HG02759 (cell line): ENCODE data around the gene NBPF6.
"Not testable (repeated sequence)": the region's sequence is repeated elsewhere in the genome, so short reads cannot be mapped to it uniquely, and the experiment has no call there.

Experiments
- ATAC-seq: cut with Tn5 transposase; IDR thresholded peaks from one replicate; pipeline ENCODE4 v1.9.1; 2021; ENCODE audit warnings: mild to moderate bottlenecking, moderate library complexity; ENCODE audit not compliant: unreplicated experiment

Gene NBPF6, protein sequence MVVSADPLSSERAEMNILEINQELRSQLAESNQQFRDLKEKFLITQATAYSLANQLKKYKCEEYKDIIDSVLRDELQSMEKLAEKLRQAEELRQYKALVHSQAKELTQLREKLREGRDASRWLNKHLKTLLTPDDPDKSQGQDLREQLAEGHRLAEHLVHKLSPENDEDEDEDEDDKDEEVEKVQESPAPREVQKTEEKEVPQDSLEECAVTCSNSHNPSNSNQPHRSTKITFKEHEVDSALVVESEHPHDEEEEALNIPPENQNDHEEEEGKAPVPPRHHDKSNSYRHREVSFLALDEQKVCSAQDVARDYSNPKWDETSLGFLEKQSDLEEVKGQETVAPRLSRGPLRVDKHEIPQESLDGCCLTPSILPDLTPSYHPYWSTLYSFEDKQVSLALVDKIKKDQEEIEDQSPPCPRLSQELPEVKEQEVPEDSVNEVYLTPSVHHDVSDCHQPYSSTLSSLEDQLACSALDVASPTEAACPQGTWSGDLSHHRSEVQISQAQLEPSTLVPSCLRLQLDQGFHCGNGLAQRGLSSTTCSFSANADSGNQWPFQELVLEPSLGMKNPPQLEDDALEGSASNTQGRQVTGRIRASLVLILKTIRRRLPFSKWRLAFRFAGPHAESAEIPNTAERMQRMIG

DNA sequence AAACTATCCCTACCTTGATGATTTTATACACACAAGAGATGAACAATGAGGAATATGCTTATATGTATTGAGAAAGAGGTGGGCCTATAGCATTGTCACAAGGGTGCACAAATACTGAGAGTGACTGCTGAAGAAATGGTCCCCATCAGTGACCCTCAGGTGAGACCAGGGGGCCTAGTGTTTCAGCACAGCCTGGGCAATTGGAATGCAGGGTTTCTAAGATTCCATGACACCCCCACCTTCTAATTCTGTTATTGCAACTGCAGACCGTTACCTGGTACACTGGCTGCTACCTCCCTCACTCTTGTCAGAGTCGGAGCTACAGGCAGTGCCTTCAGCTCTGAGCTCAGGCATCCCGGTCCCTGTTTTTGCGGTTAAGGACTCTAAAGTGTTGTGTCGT is at the start of gene NBPF6:
TSS of gene NBPF6 (plus strand) at position 301 of the 400 bp plus-strand sequence. CDS start 259 bp downstream, outside the sequence.
- ATAC-seq = not testable (repeated sequence)

DNA sequence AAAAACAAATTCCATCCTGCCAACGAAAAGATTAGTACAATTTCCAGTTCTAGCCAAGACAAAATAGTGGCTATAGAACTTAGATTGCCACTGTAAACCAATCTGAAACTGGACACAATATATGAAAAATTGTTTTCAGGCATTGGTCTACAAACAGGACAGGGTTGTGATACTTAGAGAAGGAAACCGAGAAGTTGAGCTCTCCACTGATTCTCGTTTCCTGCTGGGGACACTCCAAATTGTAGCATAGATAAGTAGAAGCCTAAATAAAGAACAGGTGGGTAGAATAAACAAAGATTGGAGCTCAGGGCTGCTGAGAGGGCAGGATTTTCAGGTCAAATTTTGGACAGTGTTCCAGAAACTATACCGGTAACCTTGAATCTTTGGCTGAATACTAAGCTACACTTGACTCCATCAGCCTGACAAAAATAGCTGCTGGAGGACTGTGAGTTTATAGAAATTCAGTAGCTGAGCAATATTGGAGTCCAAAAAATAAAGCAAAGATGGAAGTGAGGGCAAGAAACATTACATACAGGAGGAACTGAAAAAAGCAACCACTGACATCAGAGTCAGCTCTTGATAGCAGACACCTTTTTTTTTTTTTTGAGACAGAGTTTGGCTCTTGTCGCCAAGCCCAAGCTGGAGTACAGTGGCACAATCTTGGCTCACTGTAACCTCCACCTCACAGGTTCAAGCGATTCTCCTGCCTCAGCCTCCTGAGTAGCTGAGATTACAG is 38.9 kb upstream of the NBPF6 start:
- not testable (repeated sequence) for ATAC-seq

DNA sequence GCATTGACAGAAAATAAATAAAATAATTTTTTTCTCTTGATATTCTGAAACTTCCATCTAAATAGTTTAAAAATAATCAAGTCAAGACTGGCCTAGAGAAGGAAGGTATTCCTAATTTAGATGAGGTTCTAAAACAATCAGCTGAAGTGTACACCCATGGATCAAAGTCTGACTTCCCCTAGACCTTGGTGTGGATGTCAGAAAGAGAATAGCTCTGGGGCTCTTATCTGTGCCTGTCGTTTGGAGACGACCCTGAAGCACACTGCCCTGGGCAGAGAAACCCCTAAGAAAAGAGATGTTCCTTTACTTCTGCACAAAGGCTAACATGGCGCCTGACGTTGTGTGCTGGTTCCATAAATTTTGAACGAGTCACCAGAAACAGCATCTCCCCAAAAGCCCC is 30.0 kb upstream of the NBPF6 start:
- ATAC-seq = not testable (repeated sequence)

DNA sequence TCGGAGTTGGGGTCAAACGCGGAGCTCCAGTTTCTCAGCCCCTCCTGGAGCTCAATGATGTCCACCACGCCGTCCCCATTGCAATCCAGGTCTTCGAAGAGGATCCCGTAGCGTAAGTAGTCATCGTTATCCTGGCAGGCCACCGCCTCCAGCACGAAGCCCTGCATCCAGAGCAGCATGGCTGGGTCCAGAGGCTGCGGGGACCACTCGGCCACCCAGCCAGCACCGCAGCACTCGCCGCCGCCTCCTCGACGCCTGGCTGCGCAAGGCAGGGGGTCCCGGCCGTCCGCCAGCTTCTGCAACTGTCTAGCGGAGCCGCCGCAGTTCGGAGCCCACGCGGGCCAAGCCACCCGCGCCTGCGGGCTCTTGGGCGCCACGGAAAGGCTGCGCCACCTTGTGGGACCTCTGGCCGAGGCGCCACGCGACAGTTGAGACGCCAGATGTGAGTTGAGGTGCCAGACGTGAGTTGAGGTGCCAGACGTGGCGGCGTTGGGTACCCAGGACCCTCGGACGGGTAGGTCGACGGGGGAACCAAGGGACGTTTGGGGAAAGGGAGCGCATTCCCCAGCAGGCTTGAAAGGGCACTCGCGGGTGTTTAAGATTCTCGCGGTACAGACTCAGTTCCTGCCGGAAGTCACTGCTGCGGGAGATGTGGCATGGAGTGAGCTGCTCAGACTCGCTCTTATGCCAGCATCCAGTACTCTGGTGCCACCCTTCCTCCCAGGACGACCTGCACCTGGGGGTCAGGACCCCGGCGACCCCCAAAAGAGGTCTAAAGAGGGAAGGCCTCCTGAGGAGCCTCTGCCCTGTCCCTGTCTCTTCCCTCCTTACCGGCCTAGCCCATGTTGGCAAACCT is 28.9 kb upstream of the NBPF6 start:
- peak; percentile 64 for ATAC-seq

DNA sequence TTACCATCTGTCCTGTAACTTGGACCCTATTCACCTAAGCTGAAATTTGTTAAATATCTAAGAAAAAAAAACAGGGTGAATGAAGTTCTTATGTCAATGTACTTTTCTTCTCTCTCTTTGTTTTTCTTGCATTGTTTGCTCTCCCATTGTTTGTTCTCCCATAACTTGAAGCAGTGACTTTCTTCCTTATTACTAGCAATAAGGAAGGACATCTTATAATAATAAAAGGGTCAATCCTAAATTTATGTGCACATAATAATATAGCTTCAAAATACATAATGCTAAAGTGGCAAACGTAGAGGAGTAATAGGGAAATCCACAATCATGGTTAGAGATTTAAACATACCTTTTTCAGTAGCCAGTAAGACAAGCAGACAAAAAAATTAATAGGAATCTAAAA is 23.3 kb upstream of the NBPF6 start:
- ATAC-seq = not testable (repeated sequence)

DNA sequence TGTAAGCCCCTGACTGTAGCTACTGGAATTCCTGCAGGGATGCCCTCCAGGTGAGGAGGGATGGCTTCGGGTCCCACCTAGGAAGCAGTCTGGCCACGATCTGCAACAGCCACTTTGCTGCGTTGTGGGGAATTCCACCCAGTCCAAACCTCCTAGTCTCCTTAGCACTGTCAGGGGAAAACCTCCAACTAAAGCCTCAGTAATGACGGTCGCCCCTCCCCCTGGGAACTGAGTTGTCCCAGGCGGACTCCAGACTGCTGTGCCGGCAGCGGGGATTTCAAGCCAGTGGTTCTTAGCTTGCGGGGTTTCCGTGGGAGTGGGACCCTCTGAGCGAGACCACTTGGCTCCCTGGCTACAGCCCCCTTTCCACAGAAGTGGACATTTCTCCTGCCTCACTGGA is 18.1 kb upstream of the NBPF6 start:
- not testable (repeated sequence) for ATAC-seq

DNA sequence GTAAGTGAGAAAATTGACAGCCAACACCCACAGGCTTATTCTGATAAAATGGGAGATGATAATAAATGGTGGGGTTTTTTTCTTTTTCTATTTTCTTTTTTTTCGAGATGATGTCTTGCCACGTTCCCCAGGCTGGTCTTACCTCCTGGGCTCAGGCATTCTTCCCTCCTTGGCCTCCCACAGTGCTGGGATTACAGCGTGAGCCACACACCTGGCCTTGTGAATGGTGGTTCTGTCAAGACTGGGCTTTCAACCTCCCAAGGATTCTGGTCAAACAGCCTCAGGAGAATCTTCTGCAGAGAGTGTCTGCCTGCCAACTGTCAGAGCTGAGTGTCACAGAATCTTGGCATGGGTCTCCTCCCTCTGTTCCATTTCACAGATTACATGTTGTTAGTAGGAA is 16.7 kb upstream of the NBPF6 start:
- ATAC-seq = not testable (repeated sequence)

DNA sequence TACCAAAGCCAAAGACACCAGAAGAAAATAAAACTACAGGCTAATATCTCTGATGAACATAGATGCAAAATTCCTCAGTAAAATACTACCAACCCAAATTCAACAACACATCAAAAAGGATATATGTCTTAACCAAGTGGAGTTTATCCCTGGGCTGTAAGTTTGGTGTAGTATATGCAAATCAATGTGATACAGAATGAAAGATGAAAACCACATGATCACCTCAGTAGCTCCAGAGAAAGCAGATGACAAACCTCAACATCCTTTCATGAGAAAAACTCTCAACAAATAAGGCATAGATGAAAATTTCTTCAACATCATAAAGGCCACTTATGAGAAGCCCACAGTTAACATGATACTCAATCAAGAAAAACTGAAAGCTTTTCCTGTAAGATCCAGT is 11.6 kb upstream of the NBPF6 start:
- peak; percentile 89 for ATAC-seq

DNA sequence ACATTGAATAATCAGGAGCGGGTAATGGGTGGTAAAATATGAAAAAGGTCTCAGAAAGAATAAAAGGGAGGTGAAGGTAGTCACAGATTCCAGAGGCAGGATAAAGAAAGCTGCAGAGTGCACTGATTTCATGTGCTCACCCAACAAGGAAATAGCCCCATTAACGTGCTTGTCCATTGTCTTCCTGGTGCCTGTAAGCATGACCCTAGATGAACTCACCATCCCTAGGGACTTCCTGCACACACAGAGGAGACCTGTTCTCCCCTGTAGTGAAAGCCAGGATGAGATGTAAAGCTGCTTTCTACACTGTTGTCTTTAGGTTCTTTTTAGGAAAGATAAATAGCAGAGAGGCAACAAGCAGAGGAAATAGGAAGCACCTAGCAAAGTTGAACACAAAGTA is 4.4 kb downstream of the NBPF6 start:
- ATAC-seq = not testable (repeated sequence)

DNA sequence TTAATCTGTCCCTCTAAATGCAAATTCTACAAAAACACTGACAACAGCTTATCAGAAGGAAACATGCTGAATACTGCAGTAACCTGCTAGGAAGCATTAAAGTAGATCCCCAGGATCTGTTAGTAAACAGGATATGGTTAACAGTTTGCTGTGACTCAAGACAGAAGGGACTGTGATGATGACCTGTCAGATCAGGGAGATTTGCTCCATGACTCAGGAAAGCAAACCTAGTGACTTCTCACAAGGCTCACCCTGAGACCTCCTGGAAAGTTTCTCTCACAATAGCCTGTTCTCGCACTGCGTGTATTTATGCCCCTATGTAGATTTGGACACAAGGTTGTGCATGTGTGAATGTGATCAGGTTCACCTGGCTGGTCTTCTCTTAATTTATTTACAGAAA is 8.5 kb downstream of the NBPF6 start:
- not testable (repeated sequence) for ATAC-seq

DNA sequence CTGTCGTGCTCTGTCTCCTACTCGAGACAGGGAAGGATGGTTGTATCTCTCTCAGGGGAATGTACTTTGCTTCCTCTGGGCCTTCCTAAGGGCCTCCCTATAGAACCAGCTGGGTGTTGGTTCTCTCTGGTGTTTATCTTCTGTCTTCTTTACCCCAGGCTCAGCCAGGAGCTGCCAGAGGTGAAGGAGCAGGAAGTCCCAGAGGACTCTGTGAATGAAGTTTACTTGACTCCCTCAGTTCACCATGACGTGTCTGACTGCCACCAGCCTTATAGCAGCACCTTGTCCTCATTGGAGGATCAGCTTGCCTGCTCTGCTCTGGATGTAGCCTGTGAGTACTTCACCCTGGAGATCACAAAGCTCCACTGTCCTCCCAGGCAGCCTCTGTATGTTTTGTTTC is 11.6 kb downstream of the NBPF6 start:
- ATAC-seq = not testable (repeated sequence)

DNA sequence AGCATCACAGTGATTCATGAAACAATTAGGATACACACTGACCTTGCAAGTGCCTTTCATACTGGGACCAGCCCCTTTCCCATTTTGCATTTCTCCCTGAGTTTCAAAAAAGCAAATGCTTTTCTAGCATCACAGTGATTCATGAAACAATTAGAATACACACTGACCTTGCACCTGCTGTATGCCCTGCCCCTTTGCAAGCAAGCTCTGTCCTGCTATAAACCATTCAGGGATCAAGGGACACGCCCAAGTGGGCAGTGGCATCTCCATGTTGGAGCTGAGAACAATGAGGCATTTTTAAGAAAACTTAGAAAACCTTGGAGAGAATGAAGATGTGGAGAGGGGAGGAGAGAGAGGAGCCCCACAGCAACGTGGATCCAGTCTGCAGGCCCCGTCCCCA is 13.8 kb downstream of the NBPF6 start:
- ATAC-seq = not testable (repeated sequence)

DNA sequence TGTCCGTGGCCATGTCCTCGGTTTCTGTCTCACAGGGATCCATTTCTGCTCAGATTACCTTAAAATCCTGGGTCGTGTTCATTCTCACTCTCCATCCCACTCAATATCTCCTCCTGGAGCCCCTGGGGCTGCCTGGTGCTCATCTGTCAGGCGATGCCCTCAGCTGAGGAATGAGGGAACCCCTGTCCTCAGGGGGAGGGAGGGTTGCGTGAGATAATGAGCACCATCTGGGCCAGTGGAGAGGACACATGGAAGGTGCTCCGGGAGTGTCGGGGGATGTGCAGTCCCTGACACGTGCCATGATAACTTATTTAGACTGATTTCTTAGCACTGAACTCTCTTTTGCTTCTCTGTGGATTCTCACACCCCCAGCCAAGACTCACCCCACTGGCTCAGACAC is 16.0 kb downstream of the NBPF6 start:
- not testable (repeated sequence) for ATAC-seq

DNA sequence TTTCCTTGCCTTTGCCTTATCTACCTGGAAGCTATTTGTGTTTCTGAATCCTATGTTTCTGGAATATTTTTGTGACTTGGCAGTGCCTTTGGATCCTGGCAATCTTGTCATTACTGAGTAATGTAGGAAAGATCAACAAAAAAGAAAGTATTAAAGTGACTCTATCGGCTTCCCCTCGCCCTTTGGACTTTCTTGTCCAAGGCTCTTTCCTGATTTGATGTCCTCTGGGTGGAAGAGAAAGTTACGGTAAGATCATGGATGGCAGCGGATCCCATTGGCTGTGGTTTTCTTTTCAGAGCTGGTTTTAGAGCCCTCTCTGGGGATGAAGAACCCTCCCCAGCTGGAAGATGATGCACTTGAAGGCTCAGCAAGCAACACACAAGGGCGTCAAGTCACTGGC is 17.0 kb downstream of the NBPF6 start:
- not testable (repeated sequence) for ATAC-seq

DNA sequence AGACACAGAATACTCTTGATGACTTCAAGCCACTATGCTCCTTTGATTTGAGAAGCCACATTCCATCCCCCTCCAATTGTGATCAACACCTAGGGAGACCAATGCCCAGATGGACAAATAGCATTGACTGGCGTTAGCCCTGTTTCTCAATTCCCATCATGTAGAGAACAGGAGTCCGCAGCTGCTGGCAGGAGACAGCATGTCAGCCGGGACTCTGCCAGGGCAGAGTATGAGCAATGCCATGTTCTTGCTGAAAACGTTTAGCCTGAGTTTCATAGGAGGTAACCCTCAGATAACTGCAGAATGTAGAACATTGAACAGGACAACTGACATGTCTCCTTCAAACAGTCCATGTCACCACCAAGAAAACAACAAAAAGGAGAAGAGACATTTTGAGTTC is 20.6 kb downstream of the NBPF6 start:
- ATAC-seq = not testable (repeated sequence)

DNA sequence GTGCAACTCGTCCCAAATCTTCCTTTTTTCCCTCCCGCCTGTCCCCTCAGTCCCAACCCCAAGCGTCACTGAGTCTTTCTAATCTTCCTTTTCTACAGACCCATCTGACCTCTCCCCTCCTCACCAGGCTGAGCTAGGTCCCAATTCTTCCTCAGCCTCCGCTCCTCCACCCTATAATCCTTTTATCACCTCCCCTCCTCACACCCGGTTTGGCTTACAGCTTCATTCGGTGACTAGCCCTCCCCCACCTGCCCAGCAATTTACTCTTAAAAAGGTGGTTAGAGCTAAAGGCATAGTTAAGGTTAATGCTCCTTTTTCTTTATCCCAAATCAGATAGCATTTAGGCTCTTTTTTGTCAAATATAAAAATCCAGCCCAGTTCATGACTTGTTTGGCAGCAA is 24.4 kb downstream of the NBPF6 start:
- ATAC-seq = not testable (repeated sequence)

DNA sequence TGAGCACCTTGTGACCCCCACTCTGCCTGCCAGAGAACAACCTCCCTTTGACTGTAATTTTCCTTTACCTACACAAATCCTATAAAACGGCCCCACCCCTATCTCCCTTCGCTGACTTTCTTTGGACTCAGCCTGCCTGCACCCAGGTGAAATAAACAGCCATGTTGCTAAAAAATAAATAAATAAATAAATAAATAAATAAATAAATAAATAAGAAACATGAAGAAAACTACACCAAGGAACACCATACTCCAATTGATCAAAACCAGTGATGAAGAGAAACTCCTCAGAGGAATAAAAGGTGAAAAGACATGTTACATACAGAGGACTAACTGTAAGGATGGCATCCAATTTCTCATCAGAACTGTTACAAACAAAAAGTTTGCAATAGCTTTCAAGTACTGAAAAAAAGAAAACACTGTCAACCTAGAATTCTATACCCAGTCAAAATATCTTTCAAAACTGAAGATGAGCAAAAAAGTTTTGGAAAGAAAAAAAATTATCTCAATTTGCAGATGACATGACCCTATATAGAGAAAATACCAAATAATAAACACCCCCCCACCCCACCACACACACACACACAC is 28.4 kb downstream of the NBPF6 start:
- ATAC-seq = no peak

DNA sequence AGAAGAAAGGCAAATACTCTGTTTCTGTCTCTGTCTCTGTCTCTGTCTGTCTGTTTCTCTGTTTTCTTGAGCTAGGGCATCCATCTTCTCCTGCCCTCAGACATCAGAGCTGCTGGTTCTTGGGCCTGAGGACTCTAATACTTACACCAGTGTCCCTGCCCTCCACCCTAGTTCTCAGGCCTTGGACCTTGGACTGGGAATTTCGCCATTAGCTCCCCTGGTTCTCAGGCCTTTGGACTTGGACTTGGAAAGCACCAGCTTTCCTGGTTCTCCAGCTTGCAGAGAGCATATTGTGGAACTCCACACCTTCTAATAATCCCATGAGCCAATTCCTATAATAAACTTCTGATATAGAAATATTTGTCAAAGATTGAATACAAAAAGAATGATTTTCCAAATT is 32.6 kb downstream of the NBPF6 start:
- ATAC-seq = no peak

DNA sequence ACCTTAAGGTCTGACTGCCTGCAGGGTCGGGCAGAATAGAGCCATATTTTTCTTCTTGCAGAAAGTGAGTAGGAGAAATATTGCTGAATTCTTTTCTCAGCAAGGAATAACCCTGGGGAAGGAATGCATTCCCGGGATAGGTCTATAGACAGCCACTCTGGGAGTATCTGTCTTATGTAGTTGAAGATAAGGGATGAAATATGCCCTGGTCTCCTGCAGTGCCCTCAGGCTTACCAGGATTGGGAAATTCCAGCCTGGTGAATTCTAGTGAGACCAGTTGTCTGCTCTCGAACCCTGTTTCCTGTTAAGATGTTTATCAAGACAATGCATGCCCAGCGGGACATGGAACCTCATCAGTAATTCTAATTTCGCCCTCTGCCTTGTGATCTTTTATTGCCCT is 35.8 kb downstream of the NBPF6 start:
- not testable (repeated sequence) for ATAC-seq

DNA sequence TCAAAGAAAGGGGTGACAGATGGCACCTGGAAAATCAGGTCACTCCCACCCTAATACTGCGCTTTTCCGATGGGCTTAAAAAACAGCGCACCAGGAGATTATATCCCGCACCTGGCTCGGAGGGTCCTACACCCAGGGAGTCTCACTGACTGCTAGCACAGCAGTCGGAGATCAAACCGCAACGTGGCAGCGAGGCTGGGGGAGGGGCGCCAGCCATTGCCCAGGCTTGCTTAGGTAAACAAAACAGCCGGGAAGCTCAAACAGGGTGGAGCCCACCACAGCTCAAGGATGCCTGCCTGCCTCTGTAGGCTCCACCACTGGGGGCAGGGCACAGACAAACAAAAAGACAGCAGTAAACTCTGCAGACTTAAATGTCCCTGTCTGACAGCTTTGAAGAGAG is 36.6 kb downstream of the NBPF6 start:
- not testable (repeated sequence) for ATAC-seq
